Left ventricle myocardium superior (tissue), 1 donor: ENCODE measurements around the gene ECE1. TPM values are rescaled to one million over a fixed set of nuclear protein-coding genes. Genes with fewer than 3 reads are reported as not detected.

ENCODE experiments used
- ATAC-seq: fragments of 200-7000 bp; cut with Tn5 transposase; one replicate; pipeline ENCODE4 v1.9.1; 2020; ENCODE audit warnings: mild to moderate bottlenecking, moderate library complexity
- DNase-seq: peaks from one replicate; pipeline ENCODE4 v3.0.0-alpha.2; 2020
- intact Hi-C: fragments of 100-400 bp; cut with micrococcal nuclease; formaldehyde crosslinking; loops from one replicate; pipeline ENCODE4 v1.11.0; 2022
- total RNA-seq: library from RNA; stranded (reverse); fragmentation: NEBNext Ultra II Directional; extraction: Animal tissue kit (Norgen Biotek cat#: 25700); gene quantifications from one replicate; pipeline ENCODE4 v1.2.1, GENCODE V29; 2021
- donor health status: DM: no; HTN: yes; CAD: no; lungs with severe emphysema.

The ECE1 gene
- total RNA-seq, 1 donor from 2014 or later, result 43.3 TPM

DNA sequence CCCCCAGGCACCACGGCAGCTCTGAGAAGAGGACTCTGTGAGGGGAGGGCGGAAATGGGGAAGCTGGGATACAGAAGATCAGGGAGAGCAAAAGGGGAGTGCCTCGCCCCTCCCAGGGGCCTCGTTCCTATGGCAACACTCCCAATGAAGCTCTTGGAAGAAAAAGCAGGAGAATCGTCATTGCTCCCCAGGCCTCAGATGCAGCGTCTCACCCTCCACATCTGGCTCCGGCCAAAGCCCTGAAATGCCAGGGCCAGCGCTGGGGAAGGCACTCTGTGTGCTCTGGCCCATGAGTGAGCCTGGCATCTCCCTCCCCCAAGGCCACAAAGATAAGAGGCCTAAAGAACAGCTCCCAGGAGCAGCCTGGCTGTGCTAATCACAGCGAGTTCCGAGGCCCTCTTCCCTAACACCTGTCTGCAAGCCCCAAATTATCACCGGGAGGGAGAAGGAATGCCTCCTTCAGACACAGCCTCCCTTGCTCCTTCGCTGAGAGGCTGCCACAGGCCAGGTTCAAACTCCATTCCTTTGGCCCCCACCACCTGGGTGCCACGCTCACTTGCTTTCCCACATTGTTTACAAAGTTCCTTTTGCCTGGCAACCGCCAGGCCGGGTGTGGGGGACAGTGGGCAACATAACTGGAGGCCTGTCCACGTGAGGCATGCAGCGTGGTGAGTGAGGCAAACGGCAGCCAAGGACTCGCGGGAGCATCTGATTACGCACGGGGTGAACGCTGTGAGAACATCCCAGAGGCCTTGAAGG lies 27.8 kb downstream of the ECE1 start:
- DNase-seq (peak; percentile 89), ATAC-seq (peak; percentile 85)
- intact Hi-C loops, result no loop called here

DNA sequence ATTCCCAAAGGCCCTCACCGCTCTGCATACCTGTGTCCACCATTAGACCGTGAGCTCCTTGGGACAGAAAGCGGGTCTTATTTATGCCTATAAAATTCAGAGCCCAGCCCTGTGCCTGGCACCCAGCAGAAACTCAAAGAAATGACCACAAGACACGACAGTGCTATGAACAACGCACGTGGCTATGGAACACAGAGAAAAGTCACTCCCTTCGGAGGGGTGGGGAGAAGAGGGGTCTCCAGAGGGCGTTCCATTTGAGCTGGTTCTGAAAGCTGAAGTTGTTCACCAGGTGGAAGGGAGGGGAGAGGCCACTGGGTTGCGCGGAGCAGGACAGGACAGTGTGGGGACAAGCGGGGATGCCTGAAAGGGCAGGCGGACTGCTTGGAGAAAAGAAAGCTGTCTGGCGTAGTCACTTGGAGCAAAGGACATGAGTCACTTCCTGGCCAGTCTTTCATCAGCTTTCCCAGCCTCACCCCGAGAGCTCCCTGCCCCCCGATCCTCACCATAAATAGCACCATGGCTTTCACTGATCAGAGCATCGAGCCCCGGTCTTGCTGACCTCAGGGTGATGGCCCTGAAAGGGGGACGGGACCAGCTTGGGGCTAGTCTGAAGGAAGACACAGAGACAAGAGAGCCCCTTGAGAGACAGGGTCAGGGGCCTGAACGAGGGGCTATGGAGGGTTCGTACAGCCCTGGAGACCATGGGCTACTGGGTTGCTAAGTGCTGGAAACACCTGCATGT lies 28.5 kb downstream of the ECE1 start:
- DNase-seq, result peak; percentile 77
- ATAC-seq, result peak; percentile 80
- intact Hi-C loops, result no loop called here

DNA sequence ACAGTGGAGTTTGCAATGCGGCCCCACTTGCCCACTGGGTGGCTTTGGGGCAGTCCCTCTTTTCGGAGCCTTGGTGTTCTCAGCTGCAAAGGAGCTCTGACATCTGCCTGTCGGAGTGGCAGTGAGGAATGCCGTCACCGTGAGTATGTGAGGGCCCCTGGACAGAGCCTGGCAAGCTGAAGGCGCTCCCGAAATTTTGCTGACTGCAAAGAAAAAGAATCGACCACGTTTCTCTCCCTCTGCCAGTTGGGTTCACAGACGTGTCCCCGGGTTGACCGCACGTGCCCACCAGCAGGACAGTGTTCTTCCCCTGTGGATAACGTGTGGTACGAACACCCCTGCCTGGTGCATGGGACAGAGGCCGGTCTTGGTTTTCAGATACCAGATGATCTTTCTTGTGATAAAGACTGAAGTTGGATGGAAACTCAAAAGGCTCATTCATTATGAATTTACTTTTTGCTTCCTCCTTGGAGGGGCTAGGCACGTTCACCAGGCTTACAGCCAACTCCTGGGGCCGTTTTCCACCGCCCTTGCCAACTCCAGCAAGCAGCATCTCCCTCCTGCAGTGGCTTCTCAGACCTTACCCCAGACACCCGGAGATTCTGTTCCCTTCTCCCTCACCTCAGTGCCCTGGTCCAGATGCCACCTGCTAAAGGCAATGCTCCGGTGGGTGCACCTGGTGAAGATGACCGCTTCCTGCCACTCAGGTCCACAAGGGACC lies 29.7 kb downstream of the ECE1 start:
- intact Hi-C loops, result no loop called here
- no peak for ATAC-seq
- DNase-seq, result no peak

DNA sequence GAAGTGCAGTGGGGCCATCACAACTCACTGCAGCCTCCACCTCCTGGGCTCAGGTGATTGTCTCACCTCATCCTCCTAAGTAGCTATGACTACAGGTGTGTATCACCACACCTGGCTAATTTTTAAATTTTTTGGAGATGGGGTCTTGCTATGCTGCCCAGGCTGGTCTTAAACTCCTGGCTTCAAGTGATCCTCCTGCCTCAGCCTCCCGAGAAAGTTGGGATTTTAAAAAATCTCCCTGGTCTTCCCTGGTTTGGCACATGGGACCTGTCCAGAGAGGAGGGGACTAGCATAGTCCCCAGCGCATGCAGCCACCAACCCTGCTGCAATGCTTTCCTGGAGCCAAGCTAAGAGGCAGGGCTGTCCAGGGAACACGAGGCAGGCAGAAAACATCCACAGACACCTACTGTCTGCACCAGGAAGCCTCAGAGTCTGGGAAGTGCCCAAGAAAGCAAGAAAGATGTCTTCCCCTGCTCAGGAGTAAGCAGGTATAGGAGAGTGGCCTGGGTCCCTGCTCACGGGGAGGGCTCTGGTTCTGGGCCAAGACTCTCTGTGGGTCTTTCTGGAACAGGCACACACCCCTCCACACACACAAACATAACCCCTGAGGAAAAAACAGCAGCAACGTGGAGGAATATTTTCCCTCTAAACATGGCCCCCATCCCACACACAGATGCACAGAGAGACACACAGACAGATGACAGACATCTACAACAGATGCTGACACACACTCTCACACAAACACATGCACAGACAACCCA lies 30.8 kb downstream of the ECE1 start:
- intact Hi-C loops, result no loop called here
- ATAC-seq, result no peak
- no peak for DNase-seq

DNA sequence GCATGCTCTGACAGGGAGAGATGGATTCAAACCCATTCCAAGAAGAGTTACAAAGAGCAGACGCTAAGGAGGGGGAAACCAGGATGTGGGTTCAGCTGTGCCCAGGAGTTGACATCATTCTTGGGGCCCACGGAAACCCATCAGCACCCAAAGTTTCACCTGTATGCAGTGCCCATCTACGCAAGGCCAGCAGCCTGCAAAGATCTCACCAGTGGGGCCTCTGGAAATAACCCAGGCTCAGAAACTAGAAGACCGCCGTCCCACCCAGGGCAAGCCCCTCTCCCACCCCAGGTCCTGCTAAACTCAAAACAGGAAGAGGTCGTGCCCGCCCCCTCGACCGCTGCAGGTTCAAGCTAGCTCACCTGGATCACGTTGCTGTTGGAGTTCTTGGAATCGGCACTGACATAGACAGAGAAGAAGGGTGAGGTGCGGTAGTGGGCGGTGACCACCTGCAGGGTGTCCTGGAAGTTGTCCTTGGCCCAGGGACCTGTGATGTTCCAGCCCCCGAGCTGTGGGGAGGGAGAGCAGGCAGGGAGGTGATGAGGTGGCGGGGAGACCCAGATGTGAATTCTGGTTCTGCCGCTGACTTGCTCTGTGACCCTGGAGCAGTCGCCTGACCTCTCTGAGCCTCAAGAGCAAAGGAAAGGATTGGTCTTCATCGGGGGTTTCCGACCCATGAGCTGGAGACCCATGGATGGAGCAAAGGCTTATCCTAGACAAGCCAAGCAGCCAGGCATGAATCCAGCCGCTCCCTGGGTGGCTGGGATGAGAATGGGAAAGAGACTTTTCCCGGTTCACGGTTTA lies 31.7 kb downstream of the ECE1 start:
- DNase-seq, result no peak
- intact Hi-C loops, result no loop called here
- no peak for ATAC-seq

DNA sequence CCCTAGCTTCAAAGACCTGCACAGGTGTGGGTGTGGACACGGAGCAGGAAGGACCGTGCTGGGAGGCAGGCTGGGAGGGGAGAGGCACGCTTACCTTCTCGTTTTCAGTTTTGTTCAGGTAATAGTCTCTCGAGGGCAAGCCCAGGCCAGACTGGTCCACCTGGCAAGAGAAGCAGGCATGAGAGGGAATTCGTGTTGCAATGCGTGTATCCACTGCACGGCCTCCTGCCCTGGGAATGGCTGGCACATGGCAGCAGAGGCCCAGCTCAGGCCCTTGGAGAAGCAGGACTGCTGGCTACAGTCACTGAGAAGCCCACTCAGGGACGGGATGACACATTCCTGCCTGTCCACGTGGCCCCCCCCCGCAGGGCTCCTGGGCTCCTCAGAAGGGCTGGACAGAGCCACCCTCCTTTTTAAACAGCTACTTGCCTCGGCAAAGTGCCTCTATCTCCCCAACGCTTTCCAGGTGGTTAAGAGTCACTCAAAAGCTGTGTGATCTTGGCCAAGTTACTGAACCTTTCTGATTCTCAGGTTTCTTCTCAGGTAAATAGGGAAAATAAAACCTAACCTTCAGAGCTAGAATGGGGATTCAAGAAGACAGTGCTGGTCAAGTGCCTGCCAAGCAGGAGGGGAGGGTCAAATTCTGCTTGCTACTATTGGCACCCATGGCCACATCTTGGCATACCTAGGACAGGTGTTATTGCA lies 32.7 kb downstream of the ECE1 start:
- ATAC-seq, result no peak
- DNase-seq, result no peak
- intact Hi-C loops, result no loop called here

DNA sequence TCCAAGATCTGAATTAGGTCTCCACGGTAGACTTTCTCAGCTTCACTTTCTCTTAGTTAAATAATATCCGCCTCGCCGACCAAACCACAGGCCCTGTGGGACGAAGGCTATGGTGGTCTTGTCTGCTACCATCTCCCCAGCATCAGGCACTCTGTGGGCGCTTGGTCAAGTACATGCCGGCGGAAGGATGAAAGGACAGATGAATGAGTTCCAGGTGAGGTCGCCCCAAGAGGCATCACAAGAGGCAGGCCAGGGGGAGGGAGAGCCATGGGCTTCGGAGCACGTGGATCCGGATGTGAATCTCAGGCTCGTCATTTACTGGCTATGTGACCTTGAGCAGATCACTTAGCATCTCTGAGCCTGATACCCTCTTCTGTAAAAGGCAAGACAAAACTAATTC lies 33.5 kb downstream of the ECE1 start:
- DNase-seq, result no peak
- no peak for ATAC-seq
- intact Hi-C loops, result no loop called here

DNA sequence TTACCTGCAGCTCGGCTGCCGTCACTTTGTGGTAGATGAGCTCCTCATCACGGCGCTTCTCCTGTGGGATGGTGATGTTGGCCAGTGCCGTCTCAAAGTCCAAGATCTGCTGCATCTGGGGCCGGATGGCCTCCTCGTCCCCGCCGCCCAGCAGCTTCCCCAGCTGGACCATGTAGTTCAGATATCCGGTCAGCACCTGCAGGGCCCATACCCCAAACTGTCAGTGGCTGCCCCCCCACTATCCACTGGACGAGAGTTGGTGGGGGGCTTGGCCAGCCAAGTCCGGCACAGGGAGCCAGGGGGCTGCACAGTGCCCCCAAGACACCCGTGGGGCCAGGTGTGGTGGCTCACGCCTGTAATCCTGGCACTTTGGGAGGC lies 34.3 kb downstream of the ECE1 start:
- DNase-seq (no peak), ATAC-seq (no peak)
- intact Hi-C loops, result no loop called here

DNA sequence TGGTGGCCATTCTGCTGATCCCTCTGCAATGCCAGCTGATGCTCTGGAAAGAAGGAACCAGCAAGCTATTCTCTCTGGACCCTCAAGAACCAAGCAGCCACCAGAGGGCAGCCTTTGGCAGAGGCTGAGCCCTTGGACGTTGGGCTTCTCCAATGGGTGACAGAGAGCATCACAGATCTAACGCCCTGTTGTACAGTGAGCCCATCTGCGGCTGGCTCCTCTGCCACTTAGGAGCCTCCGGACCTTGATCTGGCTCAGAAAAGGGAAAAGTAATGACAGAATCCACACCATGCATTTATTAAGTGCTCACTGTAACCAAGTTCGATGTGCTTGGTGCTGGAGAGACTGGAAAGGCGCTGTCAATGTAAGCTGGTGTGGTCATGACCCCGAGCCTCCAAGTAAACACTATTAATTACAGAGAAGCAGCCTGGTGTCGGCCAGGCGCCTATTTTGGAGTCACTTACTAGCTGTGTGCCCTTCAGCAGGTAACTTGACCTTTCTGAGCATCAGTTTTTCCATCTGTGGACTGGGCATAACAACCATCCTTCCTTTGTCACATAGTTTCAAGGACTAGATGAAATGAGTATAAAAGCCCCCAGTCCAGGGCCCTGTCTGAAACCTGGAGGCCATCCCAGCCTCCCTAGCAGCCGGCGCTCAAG lies 34.9 kb downstream of the ECE1 start:
- intact Hi-C loops, result no loop called here
- ATAC-seq (peak; percentile 83), DNase-seq (peak; percentile 93)

DNA sequence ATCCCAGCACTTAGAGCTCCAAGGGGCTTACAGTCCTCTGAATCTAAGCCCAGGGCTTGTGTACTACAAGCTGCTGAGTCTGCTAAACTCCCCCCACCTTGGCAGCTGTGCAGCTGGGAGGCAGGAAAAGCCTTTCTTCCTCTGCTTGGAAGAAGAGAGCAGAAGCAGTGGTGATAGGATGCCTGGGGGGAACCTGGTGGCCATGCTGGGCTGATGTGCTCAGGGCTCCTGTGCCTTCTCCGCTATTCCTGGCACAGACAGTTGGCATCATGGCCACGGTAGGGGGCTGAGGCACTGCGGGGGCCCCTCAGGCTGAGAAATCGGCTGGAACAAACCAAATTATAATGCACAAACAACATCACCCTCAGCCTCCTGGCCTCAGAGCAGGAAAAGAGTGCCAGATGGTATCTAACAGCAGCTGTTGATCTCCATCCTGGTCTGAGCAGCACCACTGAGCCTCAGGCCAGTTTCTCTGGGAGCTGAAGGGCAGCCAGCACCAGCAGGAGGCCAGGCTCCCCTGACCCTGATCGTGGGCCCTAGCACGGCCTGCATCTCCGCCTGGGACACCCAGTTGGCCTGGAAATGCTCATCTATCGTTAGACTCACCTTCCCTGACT lies 35.8 kb downstream of the ECE1 start:
- intact Hi-C loops, result no loop called here
- ATAC-seq, result peak; percentile 74
- peak; percentile 69 for DNase-seq

DNA sequence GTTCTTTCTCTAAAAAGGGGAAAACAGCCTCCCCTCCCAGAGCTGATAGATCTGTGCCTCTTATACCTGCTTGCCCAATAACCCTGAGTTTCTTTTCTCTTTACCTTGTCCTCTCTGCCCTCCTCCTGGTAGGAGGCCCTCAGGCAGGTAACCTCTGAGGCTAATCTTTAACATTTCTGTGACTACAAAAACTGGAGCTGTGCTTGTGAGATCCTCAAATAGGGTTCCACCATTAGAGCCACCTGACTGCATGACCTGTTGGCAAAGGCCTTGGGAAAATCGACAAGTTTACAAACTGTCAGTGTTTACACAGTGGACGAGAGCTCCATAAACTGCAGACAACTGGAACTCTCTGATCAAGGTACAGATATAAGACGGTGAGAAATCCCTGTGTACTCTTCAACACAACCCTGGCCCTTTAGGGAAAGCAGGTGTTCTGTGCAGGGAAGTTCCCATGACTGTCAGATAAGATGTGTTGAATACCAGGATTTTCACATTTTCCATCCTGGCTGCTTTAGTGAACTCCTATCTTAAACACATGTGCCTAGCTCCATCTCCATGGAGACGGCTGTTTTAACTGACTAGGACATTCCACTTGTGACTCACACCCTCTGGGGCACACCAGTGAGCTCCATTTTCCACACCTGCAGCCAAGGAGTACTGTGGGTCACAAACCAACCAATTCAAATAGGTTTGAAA lies 38.3 kb downstream of the ECE1 start:
- DNase-seq (no peak), ATAC-seq (peak; percentile 72)
- intact Hi-C loops, result no loop called here

DNA sequence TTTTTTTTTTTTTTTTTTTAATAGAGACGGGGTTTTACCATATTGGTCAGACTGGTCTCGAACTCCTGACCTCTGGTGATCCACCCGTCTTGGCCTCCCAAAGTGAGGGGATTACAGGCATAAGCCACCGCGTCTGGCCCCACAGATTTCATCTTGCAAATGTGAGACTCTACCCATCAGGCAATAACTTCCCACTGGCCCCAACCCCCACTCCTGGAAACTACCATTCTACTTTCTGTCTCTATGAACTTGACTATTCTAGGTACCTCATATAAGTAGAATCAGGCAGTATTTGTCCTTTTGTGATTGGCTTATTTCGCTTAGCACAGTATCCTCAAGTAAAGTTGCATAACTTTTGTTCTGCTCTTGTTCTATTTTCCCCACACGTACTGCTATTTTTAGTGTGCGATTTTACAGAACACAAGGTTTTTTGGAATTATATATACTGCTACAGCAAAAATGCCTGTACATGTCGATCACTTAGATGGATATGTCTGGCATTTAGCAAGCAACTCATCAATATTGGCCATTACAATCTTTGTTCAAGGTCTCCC lies 40.2 kb downstream of the ECE1 start:
- intact Hi-C loops, result no loop called here
- ATAC-seq, result no peak
- no peak for DNase-seq

DNA sequence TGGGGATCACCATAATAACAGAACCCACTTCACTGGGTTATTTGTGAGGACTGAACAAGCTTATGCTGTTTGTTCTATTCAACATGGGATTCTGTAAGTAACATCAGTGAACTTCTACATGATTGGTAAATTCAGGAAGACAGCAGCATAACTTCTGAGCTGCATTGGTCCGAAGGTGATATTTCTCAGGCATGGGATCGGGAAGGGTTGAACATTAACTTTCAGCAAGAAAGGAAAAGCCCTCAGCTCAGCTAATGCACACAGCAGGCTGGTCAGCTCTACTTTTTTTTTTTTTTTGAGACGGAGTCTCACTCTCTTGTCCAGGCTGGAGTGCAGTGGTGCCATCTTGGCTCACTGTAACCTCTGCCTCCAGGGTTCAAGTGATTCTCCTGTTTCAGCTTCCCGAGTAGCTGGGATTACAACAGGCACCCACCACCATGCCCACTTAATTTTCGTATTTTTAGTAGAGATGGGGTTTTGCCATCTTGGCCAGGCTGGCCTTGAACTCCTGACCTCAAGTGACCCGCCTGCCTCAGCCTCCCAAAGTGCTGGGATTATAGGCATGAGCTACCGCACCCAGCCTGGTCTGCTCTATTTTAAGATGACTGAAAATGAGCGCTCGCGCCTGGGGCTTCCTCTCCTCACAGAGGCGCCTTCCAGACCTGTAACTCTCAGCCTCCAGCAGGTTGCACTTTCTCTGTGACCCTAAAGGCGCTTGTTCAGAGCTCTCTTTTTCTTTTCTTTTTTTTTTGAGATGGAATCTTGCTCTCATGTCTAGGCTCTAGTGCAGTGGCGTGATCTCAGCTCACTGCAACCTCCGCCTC lies 42.2 kb downstream of the ECE1 start:
- DNase-seq (no peak), ATAC-seq (no peak)
- intact Hi-C loops, result no loop called here

DNA sequence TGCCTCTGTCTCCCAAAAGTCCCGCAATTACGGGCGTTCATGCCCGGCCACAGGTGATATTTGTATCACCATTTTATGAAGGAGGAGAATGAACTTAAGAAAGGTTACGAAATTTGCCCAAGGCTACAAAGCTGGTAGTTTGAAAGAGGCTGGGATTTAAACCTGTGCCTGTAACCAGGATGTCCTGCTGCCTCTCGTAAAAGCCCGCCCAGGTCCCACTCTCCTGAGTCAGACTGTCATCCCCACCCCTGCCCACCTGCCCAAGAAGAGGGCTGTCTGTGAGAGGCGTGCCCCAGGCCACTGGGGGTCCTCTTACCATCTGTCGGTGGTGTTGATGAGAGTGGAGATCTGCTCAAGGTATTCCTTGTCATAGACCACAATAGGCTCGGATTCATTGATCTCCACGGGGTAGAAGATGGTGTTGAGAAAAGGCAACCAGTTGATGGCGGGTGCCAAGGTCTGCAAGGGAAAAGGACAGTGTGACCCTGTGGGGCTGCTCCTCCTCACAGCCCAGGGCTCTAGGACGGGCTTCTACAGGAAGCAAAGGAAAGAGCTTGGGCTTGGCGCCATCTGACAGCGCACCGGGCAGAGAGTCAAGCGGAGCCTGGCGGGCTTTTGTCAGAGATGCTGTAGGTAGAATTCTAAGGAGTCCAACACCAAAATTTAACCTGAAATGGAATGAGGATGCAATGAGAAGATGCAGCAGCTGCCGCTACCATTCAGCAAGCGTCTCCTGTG lies 43.2 kb downstream of the ECE1 start:
- intact Hi-C loops, result no loop called here
- no peak for ATAC-seq
- DNase-seq, result no peak

DNA sequence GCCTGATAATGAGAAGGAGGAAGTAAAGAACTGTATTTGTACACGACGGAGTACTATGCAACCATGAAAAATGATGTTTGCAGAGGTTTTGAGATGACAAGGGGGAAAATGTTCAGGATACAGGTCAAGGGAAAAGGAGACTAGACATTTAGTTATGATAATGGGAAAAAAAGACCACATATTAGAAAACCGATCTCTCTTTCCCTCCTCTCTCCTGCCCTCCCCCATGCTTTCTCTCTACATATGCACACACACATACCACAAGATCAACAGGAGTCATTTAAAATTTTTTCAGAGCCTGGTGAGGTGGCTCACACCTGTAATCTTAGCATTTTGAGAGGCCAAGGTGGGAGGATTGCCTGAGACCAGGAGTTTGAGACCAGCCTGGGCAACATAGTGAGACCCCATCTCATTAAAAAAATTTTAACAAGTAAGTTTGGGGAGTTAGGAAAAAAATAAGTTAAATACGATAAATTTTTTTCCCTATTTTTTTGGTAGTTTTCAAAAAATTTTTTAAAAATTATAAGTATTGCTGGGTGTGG lies 44.5 kb downstream of the ECE1 start:
- intact Hi-C loops, result no loop called here
- no peak for ATAC-seq
- DNase-seq, result no peak
